ENCODE data around the gene CACNA2D3.

Gene CACNA2D3

GRCh38 chr3:54506603-54507002, 384.3 kb downstream of the CACNA2D3 start:
- Histone ChIP-seq H3K4me3 (ENCODE audit: low read length in 2 of 2) (no peak overlapping the region), H3K27me3 (ENCODE audit: control insufficient read depth in 1 of 2, insufficient read depth in 2 of 2, low read length in 2 of 2) (no peaks in the 10 kb centered on the region), H3K4me1 (ENCODE audit: control insufficient read depth, insufficient read depth, low read length) (no peaks in the 10 kb centered on the region), H3K9ac (ENCODE audit: low read length in 2 of 2) (no peak overlapping the region), H3K27ac (ENCODE audit: low read length) (no peak overlapping the region), H3K9me3 (ENCODE audit: control insufficient read depth in 2 of 2, low read length in 2 of 2) (no peaks in the 10 kb centered on the region), H3K36me3 (ENCODE audit: control insufficient read depth in 2 of 2, insufficient read depth in 2 of 2, low read length in 2 of 2) (no peaks in the 10 kb centered on the region)

GRCh38 chr3:54507876-54508460, 385.6 kb downstream of the CACNA2D3 start:
- no peak overlapping the region for H3K9ac ChIP-seq (ENCODE audit: low read length in 2 of 2)

GRCh38 chr3:54510506-54510905, 388.2 kb downstream of the CACNA2D3 start:
- no peak overlapping the region for H3K27ac ChIP-seq (ENCODE audit: low read length)
- no peaks in the 10 kb centered on the region for H3K36me3 ChIP-seq (ENCODE audit: control insufficient read depth in 2 of 2, insufficient read depth in 2 of 2, low read length in 2 of 2)
- H3K9me3 ChIP-seq (ENCODE audit: control insufficient read depth in 2 of 2, low read length in 2 of 2), result no peaks in the 10 kb centered on the region
- no peak overlapping the region for H3K9ac ChIP-seq (ENCODE audit: low read length in 2 of 2)
- H3K27me3 ChIP-seq (ENCODE audit: control insufficient read depth in 1 of 2, insufficient read depth in 2 of 2, low read length in 2 of 2), result no peaks in the 10 kb centered on the region
- H3K4me3 ChIP-seq (ENCODE audit: low read length in 2 of 2), result no peak overlapping the region
- no peaks in the 10 kb centered on the region for H3K4me1 ChIP-seq (ENCODE audit: control insufficient read depth, insufficient read depth, low read length)

More at GRCh38 chr3:54507876-54508460, 385.6 kb downstream of the CACNA2D3 start:
- no peaks in the 10 kb centered on the region for H3K36me3 ChIP-seq (ENCODE audit: control insufficient read depth in 2 of 2, insufficient read depth in 2 of 2, low read length in 2 of 2)
- H3K27ac ChIP-seq (ENCODE audit: low read length), result no peak overlapping the region
- no peaks in the 10 kb centered on the region for H3K27me3 ChIP-seq (ENCODE audit: control insufficient read depth in 1 of 2, insufficient read depth in 2 of 2, low read length in 2 of 2)
- no peaks in the 10 kb centered on the region for H3K9me3 ChIP-seq (ENCODE audit: control insufficient read depth in 2 of 2, low read length in 2 of 2)
- no peak overlapping the region for H3K4me3 ChIP-seq (ENCODE audit: low read length in 2 of 2)
- H3K4me1 ChIP-seq (ENCODE audit: control insufficient read depth, insufficient read depth, low read length), result no peaks in the 10 kb centered on the region

GRCh38 chr3:54511766-54512365, 389.5 kb downstream of the CACNA2D3 start:
- H3K4me3 ChIP-seq (ENCODE audit: low read length in 2 of 2), result no peak overlapping the region
- no peak overlapping the region for H3K9ac ChIP-seq (ENCODE audit: low read length in 2 of 2)
- no peaks in the 10 kb centered on the region for H3K4me1 ChIP-seq (ENCODE audit: control insufficient read depth, insufficient read depth, low read length)
- H3K27ac ChIP-seq (ENCODE audit: low read length), result no peak overlapping the region
- no peaks in the 10 kb centered on the region for H3K36me3 ChIP-seq (ENCODE audit: control insufficient read depth in 2 of 2, insufficient read depth in 2 of 2, low read length in 2 of 2)
- H3K9me3 ChIP-seq (ENCODE audit: control insufficient read depth in 2 of 2, low read length in 2 of 2), result no peaks in the 10 kb centered on the region
- no peaks in the 10 kb centered on the region for H3K27me3 ChIP-seq (ENCODE audit: control insufficient read depth in 1 of 2, insufficient read depth in 2 of 2, low read length in 2 of 2)

GRCh38 chr3:54514006-54514405, 391.7 kb downstream of the CACNA2D3 start:
- Histone ChIP-seq H3K4me1 (ENCODE audit: control insufficient read depth, insufficient read depth, low read length) (no peaks in the 10 kb centered on the region), H3K4me3 (ENCODE audit: low read length in 2 of 2) (no peak overlapping the region), H3K27me3 (ENCODE audit: control insufficient read depth in 1 of 2, insufficient read depth in 2 of 2, low read length in 2 of 2) (no peaks in the 10 kb centered on the region), H3K9me3 (ENCODE audit: control insufficient read depth in 2 of 2, low read length in 2 of 2) (no peaks in the 10 kb centered on the region), H3K27ac (ENCODE audit: low read length) (no peak overlapping the region), H3K36me3 (ENCODE audit: control insufficient read depth in 2 of 2, insufficient read depth in 2 of 2, low read length in 2 of 2) (no peaks in the 10 kb centered on the region), H3K9ac (ENCODE audit: low read length in 2 of 2) (no peak overlapping the region)

- no peaks in the 10 kb centered on the region for H3K36me3 ChIP-seq (ENCODE audit: control insufficient read depth in 2 of 2, insufficient read depth in 2 of 2, low read length in 2 of 2)
- no peak overlapping the region for H3K27ac ChIP-seq (ENCODE audit: low read length)
- no peak overlapping the region for H3K9ac ChIP-seq (ENCODE audit: low read length in 2 of 2)
- no peaks in the 10 kb centered on the region for H3K9me3 ChIP-seq (ENCODE audit: control insufficient read depth in 2 of 2, low read length in 2 of 2)
- H3K4me1 ChIP-seq (ENCODE audit: control insufficient read depth, insufficient read depth, low read length), result no peaks in the 10 kb centered on the region
- H3K27me3 ChIP-seq (ENCODE audit: control insufficient read depth in 1 of 2, insufficient read depth in 2 of 2, low read length in 2 of 2), result no peaks in the 10 kb centered on the region
- H3K4me3 ChIP-seq (ENCODE audit: low read length in 2 of 2), result no peak overlapping the region
These were observed 392.1 kb downstream of the CACNA2D3 start for GRCh38 chr3:54514416-54514815.

GRCh38 chr3:54515441-54516213, 393.3 kb downstream of the CACNA2D3 start:
- Histone ChIP-seq H3K27me3 (ENCODE audit: control insufficient read depth in 1 of 2, insufficient read depth in 2 of 2, low read length in 2 of 2) (no peaks in the 10 kb centered on the region), H3K9me3 (ENCODE audit: control insufficient read depth in 2 of 2, low read length in 2 of 2) (no peaks in the 10 kb centered on the region), H3K4me3 (ENCODE audit: low read length in 2 of 2) (no peak overlapping the region), H3K36me3 (ENCODE audit: control insufficient read depth in 2 of 2, insufficient read depth in 2 of 2, low read length in 2 of 2) (no peaks in the 10 kb centered on the region), H3K4me1 (ENCODE audit: control insufficient read depth, insufficient read depth, low read length) (no peaks in the 10 kb centered on the region), H3K9ac (ENCODE audit: low read length in 2 of 2) (no peak overlapping the region), H3K27ac (ENCODE audit: low read length) (no peak overlapping the region)

GRCh38 chr3:54517424-54517823, 395.1 kb downstream of the CACNA2D3 start:
- Histone ChIP-seq H3K27me3 (ENCODE audit: control insufficient read depth in 1 of 2, insufficient read depth in 2 of 2, low read length in 2 of 2) (no peaks in the 10 kb centered on the region), H3K36me3 (ENCODE audit: control insufficient read depth in 2 of 2, insufficient read depth in 2 of 2, low read length in 2 of 2) (no peaks in the 10 kb centered on the region), H3K9ac (ENCODE audit: low read length in 2 of 2) (no peak overlapping the region), H3K9me3 (ENCODE audit: control insufficient read depth in 2 of 2, low read length in 2 of 2) (peaks cover 0 to under 1% of the 10 kb centered on the region in 2 donors), H3K4me1 (ENCODE audit: control insufficient read depth, insufficient read depth, low read length) (no peaks in the 10 kb centered on the region), H3K27ac (ENCODE audit: low read length) (no peak overlapping the region), H3K4me3 (ENCODE audit: low read length in 2 of 2) (no peak overlapping the region)

- Histone ChIP-seq H3K9ac (ENCODE audit: low read length in 2 of 2) (no peak overlapping the region), H3K9me3 (ENCODE audit: control insufficient read depth in 2 of 2, low read length in 2 of 2) (peaks cover 0 to 3% of the 10 kb centered on the region in 2 donors), H3K4me1 (ENCODE audit: control insufficient read depth, insufficient read depth, low read length) (no peaks in the 10 kb centered on the region), H3K27me3 (ENCODE audit: control insufficient read depth in 1 of 2, insufficient read depth in 2 of 2, low read length in 2 of 2) (no peaks in the 10 kb centered on the region), H3K36me3 (ENCODE audit: control insufficient read depth in 2 of 2, insufficient read depth in 2 of 2, low read length in 2 of 2) (no peaks in the 10 kb centered on the region), H3K27ac (ENCODE audit: low read length) (no peak overlapping the region), H3K4me3 (ENCODE audit: low read length in 2 of 2) (no peak overlapping the region)
These were observed 395.8 kb downstream of the CACNA2D3 start for GRCh38 chr3:54518011-54518675.

- Histone ChIP-seq H3K27ac (ENCODE audit: low read length) (no peak overlapping the region), H3K9me3 (ENCODE audit: control insufficient read depth in 2 of 2, low read length in 2 of 2) (peaks cover 3% of the 10 kb centered on the region in 2 donors), H3K4me3 (ENCODE audit: low read length in 2 of 2) (no peak overlapping the region)
These were observed 397.1 kb downstream of the CACNA2D3 start for GRCh38 chr3:54519493-54519892.

More at GRCh38 chr3:54519493-54519892, 397.1 kb downstream of the CACNA2D3 start:
- Histone ChIP-seq H3K4me1 (ENCODE audit: control insufficient read depth, insufficient read depth, low read length) (no peaks in the 10 kb centered on the region), H3K36me3 (ENCODE audit: control insufficient read depth in 2 of 2, insufficient read depth in 2 of 2, low read length in 2 of 2) (no peaks in the 10 kb centered on the region), H3K9ac (ENCODE audit: low read length in 2 of 2) (no peak overlapping the region), H3K27me3 (ENCODE audit: control insufficient read depth in 1 of 2, insufficient read depth in 2 of 2, low read length in 2 of 2) (no peaks in the 10 kb centered on the region)

Measured in stomach smooth muscle (tissue), 2 donors.